GM12878 (cell line): Measurements from ENCODE around the gene MEAF6. TPM values are rescaled to one million over a fixed set of nuclear protein-coding genes. Genes with fewer than 3 reads are reported as not detected.

Source experiments
- ATAC-seq: fragments of 200-7000 bp; cut with Tn5 transposase; 3 replicates; pipeline ENCODE4 v1.9.1; 2020; ENCODE audit warnings: mild to moderate bottlenecking, moderate library complexity
- BruUV-seq: library from RNA; stranded (reverse); fragments of 400-500 nt; replicated peaks from 2 replicates; lab custom pipeline; 2021; lab: Mats Ljungman, UMichigan
- CTCF ChIA-PET: fragments of 300-600 bp; sonication (Branson Sonifier 250); formaldehyde crosslinking; extraction: SDS; loops from one replicate; lab custom pipeline; 2021; ENCODE audit warnings: inconsistent platforms; lab: Yijun Ruan, JAX
- POLR2A ChIA-PET: fragments of 350-600 bp; formaldehyde crosslinking; extraction: SDS; loops from one replicate; lab custom pipeline; 2021; ENCODE audit warnings: inconsistent platforms; lab: Charles Lee
- RAD21 ChIA-PET: fragments of 300-600 bp; sonication (Branson Sonifier 250); formaldehyde crosslinking; loops from one replicate; lab custom pipeline; 2023; ENCODE audit warnings: antibody characterized with exemption; ENCODE audit not compliant: unreplicated experiment; lab: Charles Lee
- SMC1A ChIA-PET: fragments of 300-600 bp; sonication (Branson Sonifier 250); formaldehyde crosslinking; loops from one replicate; lab custom pipeline; 2023; ENCODE audit not compliant: unreplicated experiment, uncharacterized antibody; lab: Charles Lee
- DNase-seq: peaks from one replicate; pipeline ENCODE4 v3.0.0-alpha.2; 2011; ENCODE audit warnings: low read depth, low spot score
- FAIRE-seq: peaks from 3 replicates; lab custom pipeline; 2011; peaks lifted over from hg19 to GRCh38; lab: Jason Lieb, UNC
- H2AFZ ChIP-seq: 2 replicates; pipeline ENCODE4 v1.6.0; 2011; ENCODE audit warnings: low read depth, low read length, control low read depth; ENCODE audit not compliant: control insufficient read depth
- H3K27ac ChIP-seq: 2 replicates; pipeline ENCODE4 v1.5.1; 2011; ENCODE audit warnings: control low read depth; ENCODE audit not compliant: control insufficient read depth, insufficient read depth
- H3K27me3 ChIP-seq, 2 experiments: replicated peaks in 1 of 2; 2 replicates each; pipeline versions ENCODE4 v1.6.0 to v1.6.1; 2011; ENCODE audit warnings: low read length in 1 of 2; ENCODE audit not compliant: control insufficient read depth in 2 of 2, insufficient read depth in 2 of 2
- H3K36me3 ChIP-seq, 2 experiments: 2 replicates each; pipeline ENCODE4 v1.5.1; 2011; ENCODE audit warnings: low read length in 1 of 2; ENCODE audit not compliant: control insufficient read depth in 2 of 2, insufficient read depth in 2 of 2
- H3K4me1 ChIP-seq: 2 replicates; pipeline ENCODE4 v1.6.1; 2011; ENCODE audit warnings: mild to moderate bottlenecking, low read length, moderate library complexity, mixed read lengths; ENCODE audit not compliant: control insufficient read depth, insufficient read depth
- H3K4me2 ChIP-seq: 2 replicates; pipeline ENCODE4 v1.6.0; 2011; ENCODE audit warnings: control low read depth; ENCODE audit not compliant: control insufficient read depth, insufficient read depth
- H3K4me3 ChIP-seq: fragments of 200-600 bp; sonication (generic); 2 replicates; pipeline ENCODE4 v1.5.1; 2016
- H3K79me2 ChIP-seq: 2 replicates; pipeline ENCODE4 v1.6.0; 2011; ENCODE audit warnings: low read length; ENCODE audit not compliant: control insufficient read depth, insufficient read depth
- H3K9ac ChIP-seq: 2 replicates; pipeline ENCODE4 v1.8.0; 2011; ENCODE audit warnings: low read length, control low read depth, mixed read lengths; ENCODE audit not compliant: control insufficient read depth, insufficient read depth
- H3K9me3 ChIP-seq: replicated peaks from 3 replicates; pipeline ENCODE4 v1.5.1; 2011; ENCODE audit warnings: mild to moderate bottlenecking, low read length; ENCODE audit not compliant: control insufficient read depth, insufficient read depth
- H4K20me1 ChIP-seq: 2 replicates; pipeline ENCODE4 v1.6.0; 2011; ENCODE audit not compliant: control insufficient read depth, insufficient read depth
- CBFB ChIP-seq: IDR thresholded peaks from 2 replicates; pipeline ENCODE4 v1.6.1; 2016; ENCODE audit warnings: antibody characterized with exemption, low read depth
- CEBPB ChIP-seq, 2 experiments: fragments of 150-350 bp in 1 of 2; IDR thresholded peaks; 2 replicates each; pipeline ENCODE4 v1.6.1; 2012 to 2014; ENCODE audit warnings: low read depth in 2 of 2, low read length in 2 of 2, borderline replicate concordance in 1 of 2, inconsistent platforms in 1 of 2
- CHD2 ChIP-seq: IDR thresholded peaks from 2 replicates; pipeline ENCODE4 v1.6.1; 2011; ENCODE audit warnings: low read depth, low read length, improper control_type of control experiment, borderline replicate concordance
- EP300 ChIP-seq, 2 experiments: fragments of 150-350 bp in 1 of 2; IDR thresholded peaks; 2 replicates each; pipeline ENCODE4 v1.6.1; 2011 to 2012; ENCODE audit warnings: low read depth in 2 of 2, low read length in 2 of 2, borderline replicate concordance in 1 of 2, improper control_type of control experiment in 1 of 2, inconsistent platforms in 1 of 2; ENCODE audit not compliant: control insufficient read depth in 1 of 2
- ESRRA ChIP-seq: IDR thresholded peaks from 2 replicates; pipeline ENCODE4 v1.6.1; 2012; ENCODE audit warnings: mild to moderate bottlenecking, low read length, improper control_type of control experiment
- HDAC2 ChIP-seq: fragments of 200-600 bp; sonication (generic); IDR thresholded peaks from 2 replicates; pipeline ENCODE4 v1.6.1; 2017
- KAT2A ChIP-seq: conservative IDR thresholded peaks from 2 replicates; pipeline ENCODE4 v1.6.1; 2011; ENCODE audit warnings: low read depth, low read length; ENCODE audit not compliant: control insufficient read depth
- LARP7 ChIP-seq: fragments of 450-650 bp; IDR thresholded peaks from 2 replicates; pipeline ENCODE4 v1.6.1; 2017; ENCODE audit warnings: mild to moderate bottlenecking
- MAX ChIP-seq: IDR thresholded peaks from 2 replicates; pipeline ENCODE4 v1.6.1; 2012; ENCODE audit warnings: low read depth, low read length, improper control_type of control experiment
- NFYB ChIP-seq: IDR thresholded peaks from 2 replicates; pipeline ENCODE4 v1.6.1; 2011; ENCODE audit warnings: low read depth, mild to moderate bottlenecking, low read length, improper control_type of control experiment, moderate library complexity; ENCODE audit not compliant: insufficient read depth
- PKNOX1 ChIP-seq: fragments of 450-650 bp; IDR thresholded peaks from 2 replicates; pipeline ENCODE4 v1.6.1; 2016; ENCODE audit warnings: mild to moderate bottlenecking
- RFX5 ChIP-seq: IDR thresholded peaks from 2 replicates; pipeline ENCODE4 v1.6.1; 2011; ENCODE audit warnings: low read depth, low read length, improper control_type of control experiment
- RUNX3 ChIP-seq: IDR thresholded peaks from 2 replicates; pipeline ENCODE4 v1.6.1; 2012; ENCODE audit warnings: low read length, inconsistent platforms
- SRF ChIP-seq, 2 experiments: IDR thresholded peaks; 2 replicates each; pipeline ENCODE4 v1.6.1; 2011; ENCODE audit warnings: low read depth in 2 of 2, low read length in 2 of 2, mild to moderate bottlenecking in 1 of 2, moderate library complexity in 1 of 2
- ZBED1 ChIP-seq: IDR thresholded peaks from 2 replicates; pipeline ENCODE4 v1.6.1; 2016; ENCODE audit warnings: borderline replicate concordance
- WGBS: methylation state at CpG from one replicate; pipeline ENCODE4 v1.1.6; 2016; ENCODE audit warnings: low lambda C conversion rate; ENCODE audit not compliant: insufficient replicate concordance, insufficient coverage; ENCODE audit errors: missing lambda C conversion rate; 5-methylcytosine and 5-hydroxymethylcytosine counted together
- in situ Hi-C: fragments of 300-500 bp; cut with MboI; formaldehyde crosslinking; loops from 9 replicates; pipeline ENCODE4 v1.14.3; 2018; ENCODE audit warnings: mixed read lengths
- intact Hi-C: fragments of 100-400 bp; cut with micrococcal nuclease; formaldehyde crosslinking; loops from one replicate; pipeline ENCODE4 v1.14.2; 2022; ENCODE audit not compliant: unreplicated experiment
- polyA plus RNA-seq, 11 experiments: library from polyadenylated mRNA; depleted of rRNA in 4 of 11; unstranded in 6 of 11; stranded (reverse) in 5 of 11; fragments of >200 nt; fragmentation: Nextera tagmentation in 4 of 11; fragmentation: Illumina TruSeq in 1 of 11; extraction: Ambion mirVana in 4 of 11; extraction: Trizol in 1 of 11; gene quantifications; 1 replicate in 1 of 11; 2 replicates in 10 of 11; pipeline versions ENCODE4 v1.2.1 to v1.2.3, GENCODE V29; 2011 to 2016; ENCODE audit warnings: inconsistent platforms in 2 of 11, missing spikeins in 2 of 11, low read depth in 1 of 11
- total RNA-seq, 4 experiments: library from RNA; depleted of rRNA in 3 of 4; stranded (reverse); fragments of >200 nt in 3 of 4; fragmentation: Illumina TruSeq in 1 of 4; extraction: Trizol in 1 of 4; gene quantifications; 2 replicates each; pipeline versions ENCODE4 v1.2.1 to v1.2.3, GENCODE V29; 2013 to 2021

MEAF6 gene
- total and polyA plus RNA-seq, 10 of the 15 experiments (the other 5 are each of a cell fraction or from before 2014, with no cell fraction given) = 30.8 to 75.0 (median 58.1) TPM

- Histone ChIP-seq H3K4me1 (no peaks in the 10 kb centered on the region), H3K27me3 (no peaks in the 10 kb centered on the region), H4K20me1 (no peaks in the 10 kb centered on the region), H2AFZ (no peak overlapping the region), H3K4me3 (no peak overlapping the region), H3K79me2 (no peaks in the 10 kb centered on the region), H3K4me2 (no peak overlapping the region), H3K9ac (no peak overlapping the region), H3K36me3 (no peaks in the 10 kb centered on the region), H3K9me3 (no peaks in the 10 kb centered on the region), H3K27ac (no peak overlapping the region)
- ChIA-PET CTCF (interaction anchor here (0.6 to 9.4 kb wide), 4 partner anchors 24 to 748 kb away, joined by 3 to 289 read pairs (median 39); partner anchors contain the start of gene ZC3H12A), SMC1A (interaction anchor here (0.7 to 9.5 kb wide), 3 partner anchors 22 to 34 kb away, joined by 3 to 128 read pairs (median 3); partner anchors contain the start of gene ZC3H12A), POLR2A (no interaction called here), RAD21 (interaction anchor here (15.1 kb wide), 1 partner anchor 36 kb away, joined by 166 read pairs; no protein-coding TSS in a partner anchor)
- ATAC-seq = no peak
- no TSS peak for BruUV-seq
- no peak for FAIRE-seq
- TF ChIP-seq PKNOX1 = no peak
- TF ChIP-seq CHD2 = no peak
- no peak for TF ChIP-seq ZBED1
- TF ChIP-seq RUNX3 = no peak
- no peak for TF ChIP-seq ESRRA
- no peak for TF ChIP-seq RFX5
- TF ChIP-seq SRF (IDR thresholded peaks at IDR 0.05; ENCODE audit: low read depth in 2 of 2, low read length in 2 of 2) = no peak
- TF ChIP-seq MAX = no peak
- no peak for TF ChIP-seq NFYB
- no peak for TF ChIP-seq KAT2A
- no peak for TF ChIP-seq LARP7
- TF ChIP-seq CEBPB (IDR thresholded peaks at IDR 0.05; ENCODE audit: borderline replicate concordance in 1 of 2, low read depth in 2 of 2, low read length in 2 of 2) = no peak
- TF ChIP-seq HDAC2 = no peak
- TF ChIP-seq EP300 (IDR thresholded peaks at IDR 0.05; ENCODE audit: borderline replicate concordance in 1 of 2, control insufficient read depth in 1 of 2, low read depth in 2 of 2, low read length in 2 of 2) = no peak
- TF ChIP-seq CBFB = no peak
- intact Hi-C loops (no loop called here), in situ Hi-C loops (no loop called here)
- 66% methylated on average over 6 of the region's 6 CpGs for WGBS
- no peak for DNase-seq
Observed at GRCh38 chr1:37452416-37452815, 62.1 kb downstream of the MEAF6 start.
